HL-60 (cell line): ENCODE measurements around the gene ADRM1.

Source experiments
- DNase-seq, 2 experiments: peaks; one replicate each; pipeline ENCODE4 v3.0.0-alpha.2; 2010 to 2020; ENCODE audit warnings: low read depth in 1 of 2, low spot score in 1 of 2
- H3K27ac ChIP-seq: fragments of 250-450 bp; sonication (Bioruptor Pico); replicated peaks from 2 replicates; pipeline ENCODE4 v1.5.1; 2020; ENCODE audit warnings: mild to moderate bottlenecking, moderate library complexity
- H3K27me3 ChIP-seq: fragments of 250-450 bp; sonication (Bioruptor Pico); 2 replicates; pipeline ENCODE4 v1.5.1; 2021; ENCODE audit warnings: mild to moderate bottlenecking, moderate library complexity; ENCODE audit not compliant: insufficient read depth, poor library complexity, severe bottlenecking
- H3K4me3 ChIP-seq: replicated peaks from 2 replicates; pipeline ENCODE4 v1.5.1; 2011; ENCODE audit warnings: mild to moderate bottlenecking, control low read depth, low read length; ENCODE audit not compliant: insufficient read depth
- CTCF ChIP-seq: IDR thresholded peaks from one replicate; pipeline ENCODE4 v1.5.1; 2011; ENCODE audit warnings: low read length, control low read depth, inconsistent platforms; ENCODE audit not compliant: insufficient read depth
- GABPA ChIP-seq: IDR thresholded peaks from 2 replicates; pipeline ENCODE4 v1.6.1; 2012; ENCODE audit warnings: low read depth
- POLR2AphosphoS5 ChIP-seq: IDR thresholded peaks from 2 replicates; pipeline ENCODE4 v1.6.1; 2012; ENCODE audit warnings: low read depth
- REST ChIP-seq: IDR thresholded peaks from 2 replicates; pipeline ENCODE4 v1.6.1; 2012; ENCODE audit warnings: low read depth; ENCODE audit not compliant: insufficient replicate concordance
- SPI1 ChIP-seq: IDR thresholded peaks from 2 replicates; pipeline ENCODE4 v1.6.1; 2012; ENCODE audit warnings: low read depth, mild to moderate bottlenecking, borderline replicate concordance

ADRM1 gene

DNA sequence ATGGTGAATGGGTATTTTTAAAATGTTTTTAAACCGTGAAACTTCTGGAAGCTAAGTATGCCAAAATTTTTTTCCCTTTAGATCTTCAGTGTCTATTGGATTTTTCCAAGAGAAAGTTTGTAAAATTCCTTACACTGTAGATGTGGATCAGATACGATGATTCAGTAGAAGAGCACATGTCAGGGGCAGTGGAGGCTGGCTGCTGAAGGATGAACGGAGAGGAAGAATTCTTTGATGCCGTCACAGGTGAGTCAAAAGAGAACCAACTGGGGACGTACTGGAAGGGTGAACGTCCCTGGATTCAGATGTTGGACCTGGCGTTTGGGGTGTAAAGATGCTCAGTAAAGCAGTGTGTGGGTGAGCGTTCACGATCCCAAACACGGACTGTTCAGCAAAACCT is 46.8 kb upstream of the ADRM1 start:
- TF ChIP-seq CTCF (no peak), REST (no peak)

DNA sequence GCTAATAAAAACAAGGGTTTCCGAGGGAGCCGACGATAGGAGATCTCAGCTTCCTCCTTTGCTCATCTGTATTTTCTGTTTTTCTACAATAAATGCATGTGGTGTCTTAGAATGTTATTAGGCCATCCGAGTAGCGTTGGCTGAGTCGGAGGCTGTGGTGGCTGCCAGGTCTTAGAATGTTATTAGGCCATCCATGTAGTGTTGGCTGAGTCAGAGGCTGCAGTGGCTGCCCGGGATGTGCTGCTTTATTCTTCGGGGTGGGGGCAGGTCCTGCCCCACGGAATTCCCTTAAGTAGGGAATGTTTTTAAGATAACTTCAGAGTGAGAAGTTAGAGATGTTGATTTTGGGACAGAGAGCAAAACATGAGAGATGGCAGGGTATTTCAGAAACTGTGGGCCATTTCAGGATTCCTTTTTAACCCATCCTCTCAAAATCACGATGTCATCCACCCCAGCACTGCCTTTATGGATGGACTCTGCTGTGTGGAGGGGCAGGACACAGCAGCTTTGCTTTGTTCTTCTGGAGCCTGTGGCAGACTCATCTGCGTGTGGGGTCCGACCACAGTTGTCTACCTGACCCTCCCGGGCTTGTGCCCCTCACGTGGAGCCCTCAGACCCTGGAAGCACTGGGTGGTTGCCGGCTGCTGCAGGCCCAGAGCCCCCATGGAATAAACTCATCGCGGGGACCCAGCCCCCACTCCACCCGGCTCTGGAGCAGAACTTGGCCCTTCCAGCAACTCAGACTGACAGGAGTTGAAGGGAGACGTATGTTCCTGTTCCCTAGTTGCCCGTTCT is 44.1 kb upstream of the ADRM1 start:
- Histone ChIP-seq H3K4me3 (no peak overlapping the region), H3K27ac (no peak overlapping the region), H3K27me3 (no peaks in the 10 kb centered on the region)
- no peak for DNase-seq
- TF ChIP-seq SPI1: no peak
- no peak for TF ChIP-seq POLR2AphosphoS5
- no peak for TF ChIP-seq GABPA
- no peak for TF ChIP-seq CTCF
- TF ChIP-seq REST: no peak

More for the DNA sequence above, 46.8 kb upstream of the ADRM1 start:
- Histone ChIP-seq H3K4me3 (no peak overlapping the region), H3K27ac (no peak overlapping the region), H3K27me3 (no peaks in the 10 kb centered on the region)
- DNase-seq: no peak

GRCh38 chr20:62259294-62259565 is 43.6 kb upstream of the ADRM1 start:
- TF ChIP-seq REST (no peak), GABPA (no peak), SPI1 (no peak), CTCF (no peak), POLR2AphosphoS5 (no peak)
- DNase-seq: no peak
- Histone ChIP-seq H3K27me3 (no peaks in the 10 kb centered on the region), H3K27ac (no peak overlapping the region), H3K4me3 (no peak overlapping the region)
